Erythroblast (primary cell): Measurements from ENCODE around the gene ZNF581.

ENCODE experiments used
- DNase-seq, 2 experiments: peaks; one replicate each; lab custom pipeline; 2025; lab: John Stamatoyannopoulos, UW
- GATA1 ChIP-seq: IDR thresholded peaks from 2 replicates; pipeline ENCODE4 v1.6.1; 2011; ENCODE audit warnings: low read depth, mild to moderate bottlenecking, control low read depth, low read length, moderate library complexity
- POLR2A ChIP-seq: IDR thresholded peaks from 2 replicates; pipeline ENCODE4 v1.6.1; 2011; ENCODE audit warnings: mild to moderate bottlenecking, low read length

Gene ZNF581

GRCh38 chr19:55643003-55643886, at the start of gene ZNF581:
Gene ZNF581 (plus strand): TSS chr19:55643649. CDS start chr19:55644572, 923 bp downstream.
- TF ChIP-seq POLR2A (peak; percentile 70), GATA1 (no peak)
- peak; percentile 84 to 89 for DNase-seq

GRCh38 chr19:55594996-55595545, 48.4 kb upstream of the ZNF581 start:
- no peak for TF ChIP-seq POLR2A
- TF ChIP-seq GATA1, result no peak
- DNase-seq, result no peak

- TF ChIP-seq GATA1 (no peak), POLR2A (no peak)
- DNase-seq, result no peak
These were observed 47.1 kb upstream of the ZNF581 start for GRCh38 chr19:55596304-55596703.

- TF ChIP-seq POLR2A (no peak), GATA1 (no peak)
- no peak for DNase-seq
These were observed 45.9 kb upstream of the ZNF581 start for GRCh38 chr19:55597501-55597921.

GRCh38 chr19:55598034-55598433, 45.4 kb upstream of the ZNF581 start:
- no peak for DNase-seq
- no peak for TF ChIP-seq POLR2A

- TF ChIP-seq GATA1 (no peak), POLR2A (no peak)
- peak; percentile 96 to 98 for DNase-seq
These were observed 44.6 kb upstream of the ZNF581 start for GRCh38 chr19:55598719-55599467.

GRCh38 chr19:55599468-55599841, 44.0 kb upstream of the ZNF581 start, which contains the start of gene FIZ1:
Gene FIZ1 (minus strand): TSS chr19:55599517. CDS start chr19:55597865, 1,652 bp downstream.
- TF ChIP-seq POLR2A (no peak), GATA1 (no peak)
- DNase-seq, result peak; percentile 98

GRCh38 chr19:55599842-55600661, 43.4 kb upstream of the ZNF581 start, which contains the start of gene ZNF524:
Gene ZNF524 (plus strand): TSS chr19:55600288. CDS start chr19:55602113, 1,825 bp downstream.
- TF ChIP-seq POLR2A (peak; percentile 36), GATA1 (no peak)
- DNase-seq, result peak; percentile 93 to 95

- no peak for TF ChIP-seq GATA1
- no peak for TF ChIP-seq POLR2A
- no peak for DNase-seq
These were observed 42.8 kb upstream of the ZNF581 start for GRCh38 chr19:55600662-55601028.

GRCh38 chr19:55601084-55601483, 42.4 kb upstream of the ZNF581 start:
- no peak for TF ChIP-seq GATA1
- TF ChIP-seq POLR2A, result no peak
- DNase-seq, result peak in 1 of 2 experiments; percentile 53

GRCh38 chr19:55602104-55603001, 41.1 kb upstream of the ZNF581 start:
- TF ChIP-seq POLR2A, result no peak
- TF ChIP-seq GATA1, result no peak

GRCh38 chr19:55603115-55603514, 40.3 kb upstream of the ZNF581 start:
- TF ChIP-seq POLR2A, result no peak
- no peak for TF ChIP-seq GATA1
- DNase-seq, result no peak

More at GRCh38 chr19:55602104-55603001, 41.1 kb upstream of the ZNF581 start:
- no peak for DNase-seq
